PFSK-1 (cell line): ENCODE results near the gene ABHD15.

ENCODE experiments used
- FOXP2 ChIP-seq: optimal IDR thresholded peaks from 2 replicates; pipeline ENCODE3; 2011; ENCODE audit warnings: borderline replicate concordance, control low read depth, inconsistent platforms; ENCODE audit not compliant: insufficient read depth; ENCODE audit errors: extremely low read length, extremely low read depth
- POLR2AphosphoS5 ChIP-seq: IDR thresholded peaks from 2 replicates; pipeline ENCODE4 v1.6.1; 2012; ENCODE audit warnings: low read depth, mild to moderate bottlenecking, control low read depth, low read length, moderate library complexity
- SIN3A ChIP-seq: IDR thresholded peaks from 2 replicates; pipeline ENCODE4 v1.6.1; 2012; ENCODE audit warnings: mild to moderate bottlenecking, low read length, moderate library complexity, borderline replicate concordance; ENCODE audit not compliant: insufficient read depth
- TAF1 ChIP-seq: IDR thresholded peaks from 2 replicates; pipeline ENCODE4 v1.6.1; 2012; ENCODE audit warnings: low read length, control low read depth, borderline replicate concordance; ENCODE audit not compliant: insufficient read depth
- TF ChIP-seq, protein P1 (sequence below), 2 experiments: IDR thresholded peaks; 2 replicates each; pipeline versions ENCODE4 v1.6.1 to v1.8.0; 2011 to 2012; ENCODE audit warnings: low read depth in 2 of 2, low read length in 2 of 2, control low read depth in 1 of 2, inconsistent platforms in 1 of 2, mild to moderate bottlenecking in 1 of 2, moderate library complexity in 1 of 2; ENCODE audit not compliant: insufficient read depth in 1 of 2

The ABHD15 gene

DNA sequence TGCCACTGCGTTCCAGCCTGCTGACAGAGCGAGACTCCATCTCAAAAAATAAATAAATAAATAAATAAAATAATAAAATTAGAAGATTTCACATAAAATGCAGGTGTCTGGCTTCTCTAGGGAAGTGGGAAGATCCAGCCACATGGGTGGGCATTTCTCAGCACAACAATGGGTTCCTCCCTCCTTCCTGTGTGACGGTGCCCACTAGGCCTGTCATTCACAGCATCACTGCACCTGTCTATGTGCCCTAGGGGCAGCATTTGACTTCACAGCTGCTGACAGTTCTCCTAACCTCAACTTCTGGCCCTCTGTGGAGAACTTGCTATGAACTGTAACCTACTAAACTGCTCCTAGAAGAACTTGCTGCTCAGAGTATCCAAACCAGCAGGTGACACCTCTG, 3.0 kb downstream of the ABHD15 start:
- no peak for TF ChIP-seq SIN3A
- no peak for TF ChIP-seq TAF1
- TF ChIP-seq FOXP2 = no peak
- TF ChIP-seq POLR2AphosphoS5 = no peak
- TF ChIP-seq, protein P1, sequence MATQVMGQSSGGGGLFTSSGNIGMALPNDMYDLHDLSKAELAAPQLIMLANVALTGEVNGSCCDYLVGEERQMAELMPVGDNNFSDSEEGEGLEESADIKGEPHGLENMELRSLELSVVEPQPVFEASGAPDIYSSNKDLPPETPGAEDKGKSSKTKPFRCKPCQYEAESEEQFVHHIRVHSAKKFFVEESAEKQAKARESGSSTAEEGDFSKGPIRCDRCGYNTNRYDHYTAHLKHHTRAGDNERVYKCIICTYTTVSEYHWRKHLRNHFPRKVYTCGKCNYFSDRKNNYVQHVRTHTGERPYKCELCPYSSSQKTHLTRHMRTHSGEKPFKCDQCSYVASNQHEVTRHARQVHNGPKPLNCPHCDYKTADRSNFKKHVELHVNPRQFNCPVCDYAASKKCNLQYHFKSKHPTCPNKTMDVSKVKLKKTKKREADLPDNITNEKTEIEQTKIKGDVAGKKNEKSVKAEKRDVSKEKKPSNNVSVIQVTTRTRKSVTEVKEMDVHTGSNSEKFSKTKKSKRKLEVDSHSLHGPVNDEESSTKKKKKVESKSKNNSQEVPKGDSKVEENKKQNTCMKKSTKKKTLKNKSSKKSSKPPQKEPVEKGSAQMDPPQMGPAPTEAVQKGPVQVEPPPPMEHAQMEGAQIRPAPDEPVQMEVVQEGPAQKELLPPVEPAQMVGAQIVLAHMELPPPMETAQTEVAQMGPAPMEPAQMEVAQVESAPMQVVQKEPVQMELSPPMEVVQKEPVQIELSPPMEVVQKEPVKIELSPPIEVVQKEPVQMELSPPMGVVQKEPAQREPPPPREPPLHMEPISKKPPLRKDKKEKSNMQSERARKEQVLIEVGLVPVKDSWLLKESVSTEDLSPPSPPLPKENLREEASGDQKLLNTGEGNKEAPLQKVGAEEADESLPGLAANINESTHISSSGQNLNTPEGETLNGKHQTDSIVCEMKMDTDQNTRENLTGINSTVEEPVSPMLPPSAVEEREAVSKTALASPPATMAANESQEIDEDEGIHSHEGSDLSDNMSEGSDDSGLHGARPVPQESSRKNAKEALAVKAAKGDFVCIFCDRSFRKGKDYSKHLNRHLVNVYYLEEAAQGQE (IDR thresholded peaks at IDR 0.05; ENCODE audit: insufficient read depth in 1 of 2, low read depth in 2 of 2, low read length in 2 of 2) = no peak

DNA sequence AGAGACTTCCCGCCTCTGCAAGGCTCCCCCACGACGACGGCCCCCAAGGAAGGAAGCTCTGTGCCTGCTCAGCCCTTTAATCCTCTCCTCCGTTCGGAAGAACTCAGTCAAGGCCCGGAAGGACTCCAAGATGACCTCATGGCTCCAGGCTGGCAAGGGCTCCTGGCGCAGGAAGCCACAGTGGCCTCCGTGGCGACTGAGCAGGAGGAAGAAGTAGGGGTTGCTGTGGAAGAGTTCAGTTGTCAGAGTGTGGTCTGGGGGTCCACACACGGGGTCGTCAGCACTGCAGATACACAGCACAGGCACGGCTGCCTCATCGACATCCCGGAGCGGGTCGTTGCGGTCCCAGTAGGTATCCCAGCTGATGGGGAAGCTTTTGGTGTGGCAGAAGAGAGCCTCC, 4.2 kb downstream of the ABHD15 start:
- TF ChIP-seq TAF1 (no peak), SIN3A (no peak), FOXP2 (no peak), POLR2AphosphoS5 (no peak)
- TF ChIP-seq, protein P1 (IDR thresholded peaks at IDR 0.05; ENCODE audit: insufficient read depth in 1 of 2, low read depth in 2 of 2, low read length in 2 of 2) = no peak

DNA sequence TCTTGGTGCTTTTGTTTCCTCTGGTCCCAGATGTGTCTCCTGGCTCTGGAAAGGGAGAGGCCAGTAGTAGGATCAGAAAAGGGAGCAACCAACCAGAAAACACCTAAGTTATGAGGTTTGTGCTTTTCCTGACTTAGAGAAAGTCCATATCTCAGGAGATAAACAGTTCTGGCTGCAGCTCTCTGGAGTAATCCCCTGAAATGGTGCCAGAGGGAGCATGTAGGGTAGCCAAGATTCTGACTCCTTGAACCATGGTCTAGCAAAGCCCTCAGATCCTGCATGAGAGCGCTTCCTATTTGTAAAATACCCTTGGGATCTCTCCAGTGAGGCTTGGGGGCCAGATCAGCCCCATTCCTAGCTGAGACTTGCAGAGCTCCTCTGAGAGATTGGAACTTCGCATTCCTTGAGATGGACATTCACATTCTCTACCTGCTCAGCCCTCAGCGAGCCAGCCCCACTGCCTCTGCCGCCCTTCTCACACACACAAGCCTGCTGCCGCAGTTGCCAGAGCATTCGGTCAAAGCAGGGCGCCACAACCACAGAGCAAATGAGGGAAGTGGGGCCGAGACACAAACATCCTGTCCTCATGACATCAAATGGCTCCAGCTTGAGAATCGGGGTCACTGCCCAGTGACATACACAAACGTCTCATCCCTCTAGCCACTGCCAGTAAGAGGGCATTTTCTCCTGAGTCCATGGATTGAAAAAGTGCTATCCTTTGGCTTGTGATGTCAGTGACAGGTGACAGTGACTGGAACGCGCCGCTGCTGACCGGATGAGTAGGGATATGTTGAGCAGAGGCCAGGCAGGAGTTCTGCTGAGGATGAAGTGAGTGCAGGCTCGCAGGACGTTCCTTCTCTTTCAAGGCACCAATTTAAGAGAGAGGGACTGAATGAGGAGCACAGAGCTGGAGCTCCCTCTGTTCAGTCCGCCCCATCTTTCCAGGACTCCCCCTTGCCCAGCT, 5.0 kb downstream of the ABHD15 start:
- no peak for TF ChIP-seq TAF1
- TF ChIP-seq FOXP2 = no peak
- TF ChIP-seq SIN3A = no peak
- TF ChIP-seq, protein P1 (IDR thresholded peaks at IDR 0.05; ENCODE audit: insufficient read depth in 1 of 2, low read depth in 2 of 2, low read length in 2 of 2) = no peak
- no peak for TF ChIP-seq POLR2AphosphoS5

DNA sequence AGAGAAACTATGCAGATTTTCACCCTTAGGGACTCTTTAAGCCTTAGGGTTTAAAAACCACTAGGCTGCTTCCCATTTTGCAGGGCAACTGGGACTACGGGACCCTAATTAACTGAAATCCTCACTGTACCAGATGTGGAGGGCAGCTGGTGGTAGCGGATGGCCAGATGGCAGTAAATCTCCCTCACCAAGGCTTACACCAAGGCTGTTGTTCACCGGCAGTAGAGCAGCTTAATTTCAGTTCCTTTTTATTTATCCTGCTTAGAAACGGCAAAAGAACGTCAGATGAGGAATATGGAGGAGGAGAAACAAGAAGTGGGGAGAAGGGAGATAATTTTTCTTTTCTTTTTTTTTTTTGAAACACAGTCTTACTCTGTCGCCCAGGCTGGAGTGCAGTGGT, 6.5 kb downstream of the ABHD15 start:
- TF ChIP-seq POLR2AphosphoS5 = no peak
- TF ChIP-seq, protein P1 (IDR thresholded peaks at IDR 0.05; ENCODE audit: insufficient read depth in 1 of 2, low read depth in 2 of 2, low read length in 2 of 2) = no peak
- no peak for TF ChIP-seq SIN3A
- TF ChIP-seq TAF1 = no peak
